Loucy (cell line): ENCODE data around the gene MAPT.

Experiments
- H2AFZ ChIP-seq: fragments of 200-600 bp; sonication (generic); 2 replicates; pipeline ENCODE4 v1.6.0; 2016; ENCODE audit warnings: antibody characterized with exemption, mild to moderate bottlenecking, low read length, moderate library complexity
- H3F3A ChIP-seq: fragments of 200-600 bp; 2 replicates; pipeline ENCODE4 v1.6.0; 2016; ENCODE audit warnings: antibody characterized with exemption, low read depth, mild to moderate bottlenecking
- H3K27me3 ChIP-seq: fragments of 200-600 bp; sonication (generic); 2 replicates; pipeline ENCODE4 v1.6.1; 2014; ENCODE audit warnings: low read length, mild to moderate bottlenecking; ENCODE audit not compliant: insufficient read depth, poor library complexity, severe bottlenecking
- H3K36me3 ChIP-seq: fragments of 200-600 bp; sonication (generic); 2 replicates; pipeline ENCODE4 v1.6.1; 2016; ENCODE audit warnings: low read length; ENCODE audit not compliant: insufficient read depth
- H3K4me1 ChIP-seq: fragments of 200-600 bp; sonication (generic); 2 replicates; pipeline ENCODE4 v1.5.1; 2014; ENCODE audit warnings: low read length, mild to moderate bottlenecking; ENCODE audit not compliant: insufficient read depth, poor library complexity, severe bottlenecking
- H3K4me2 ChIP-seq: fragments of 200-600 bp; sonication (generic); 2 replicates; pipeline ENCODE4 v1.6.0; 2014; ENCODE audit warnings: antibody characterized with exemption, low read length, low read depth, mild to moderate bottlenecking; ENCODE audit not compliant: poor library complexity, severe bottlenecking
- H3K4me3 ChIP-seq: fragments of 200-600 bp; sonication (generic); 2 replicates; pipeline ENCODE4 v1.5.1; 2014; ENCODE audit warnings: low read length, mild to moderate bottlenecking, mixed read lengths; ENCODE audit not compliant: poor library complexity, severe bottlenecking
- H3K79me2 ChIP-seq: fragments of 200-600 bp; sonication (generic); 2 replicates; pipeline ENCODE4 v1.6.1; 2014; ENCODE audit warnings: low read length; ENCODE audit not compliant: insufficient read depth
- H3K9ac ChIP-seq: fragments of 200-600 bp; sonication (generic); 2 replicates; pipeline ENCODE4 v1.6.0; 2014; ENCODE audit warnings: mild to moderate bottlenecking, low read depth, low read length, moderate library complexity; ENCODE audit not compliant: poor library complexity, severe bottlenecking
- H3K9me2 ChIP-seq: fragments of 200-600 bp; sonication (generic); replicated peaks from 2 replicates; pipeline ENCODE4 v1.6.1; 2016; ENCODE audit warnings: low read depth, low read length, mixed read lengths
- H3K9me3 ChIP-seq: fragments of 200-600 bp; sonication (generic); 2 replicates; pipeline ENCODE4 v1.6.1; 2014; ENCODE audit warnings: mild to moderate bottlenecking, antibody characterized with exemption, low read length, low read depth; ENCODE audit not compliant: insufficient read depth
- H4K20me1 ChIP-seq: fragments of 200-600 bp; sonication (generic); 2 replicates; pipeline ENCODE4 v1.6.0; 2014; ENCODE audit warnings: antibody characterized with exemption, low read length, mild to moderate bottlenecking; ENCODE audit not compliant: insufficient read depth, poor library complexity, severe bottlenecking
- EZH2phosphoT487 ChIP-seq: fragments of 200-600 bp; IDR thresholded peaks from 2 replicates; pipeline ENCODE4 v1.6.1; 2018; ENCODE audit warnings: antibody characterized with exemption, mild to moderate bottlenecking, moderate library complexity, borderline replicate concordance
- TF ChIP-seq, protein P1 (sequence below): fragments of 200-600 bp; sonication (generic); conservative IDR thresholded peaks from 2 replicates; pipeline ENCODE4 v1.5.1; 2014; ENCODE audit warnings: mild to moderate bottlenecking, antibody characterized with exemption, low read length

The MAPT gene

DNA sequence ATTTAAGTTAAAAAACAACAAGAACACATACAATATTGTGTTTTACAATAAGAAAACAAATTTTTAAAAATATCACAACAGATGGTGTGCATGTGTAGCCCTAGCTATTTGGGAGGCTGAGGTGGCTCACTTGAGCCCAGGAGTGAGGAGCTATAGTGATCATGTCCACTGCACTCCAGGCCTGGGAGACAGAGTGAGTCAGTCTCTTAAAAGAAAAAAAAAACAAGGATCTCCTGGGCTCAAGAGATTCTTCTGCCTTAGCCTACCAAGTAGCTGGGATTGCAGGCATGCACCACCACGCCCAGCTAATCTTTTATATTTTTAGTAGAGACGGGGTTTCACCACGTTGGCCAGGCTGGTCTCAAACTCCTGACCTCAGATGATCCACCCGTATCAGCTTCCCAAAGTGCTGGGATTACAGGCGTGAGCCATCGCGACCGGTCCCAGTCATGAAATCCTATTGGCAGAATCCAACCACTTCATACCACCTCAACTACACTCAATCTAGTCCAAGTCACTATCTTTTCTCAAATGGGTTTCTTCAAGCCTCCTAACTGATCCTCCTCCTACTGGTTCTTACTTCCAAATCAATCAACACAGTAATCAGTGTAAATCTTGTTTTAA is 159.7 kb downstream of the MAPT start:
- H3K79me2 ChIP-seq, result peaks cover 5% of the 10 kb centered on the region; the same call in 1 of the 2 replicates
- no peaks in the 10 kb centered on the region for H3K27me3 ChIP-seq
- H2AFZ ChIP-seq, result no peak overlapping the region
- TF ChIP-seq, protein P1, sequence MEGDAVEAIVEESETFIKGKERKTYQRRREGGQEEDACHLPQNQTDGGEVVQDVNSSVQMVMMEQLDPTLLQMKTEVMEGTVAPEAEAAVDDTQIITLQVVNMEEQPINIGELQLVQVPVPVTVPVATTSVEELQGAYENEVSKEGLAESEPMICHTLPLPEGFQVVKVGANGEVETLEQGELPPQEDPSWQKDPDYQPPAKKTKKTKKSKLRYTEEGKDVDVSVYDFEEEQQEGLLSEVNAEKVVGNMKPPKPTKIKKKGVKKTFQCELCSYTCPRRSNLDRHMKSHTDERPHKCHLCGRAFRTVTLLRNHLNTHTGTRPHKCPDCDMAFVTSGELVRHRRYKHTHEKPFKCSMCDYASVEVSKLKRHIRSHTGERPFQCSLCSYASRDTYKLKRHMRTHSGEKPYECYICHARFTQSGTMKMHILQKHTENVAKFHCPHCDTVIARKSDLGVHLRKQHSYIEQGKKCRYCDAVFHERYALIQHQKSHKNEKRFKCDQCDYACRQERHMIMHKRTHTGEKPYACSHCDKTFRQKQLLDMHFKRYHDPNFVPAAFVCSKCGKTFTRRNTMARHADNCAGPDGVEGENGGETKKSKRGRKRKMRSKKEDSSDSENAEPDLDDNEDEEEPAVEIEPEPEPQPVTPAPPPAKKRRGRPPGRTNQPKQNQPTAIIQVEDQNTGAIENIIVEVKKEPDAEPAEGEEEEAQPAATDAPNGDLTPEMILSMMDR, result no peak
- no peak for TF ChIP-seq EZH2phosphoT487
- H3F3A ChIP-seq, result no peaks in the 10 kb centered on the region
- H3K4me2 ChIP-seq, result no peak overlapping the region
- no peaks in the 10 kb centered on the region for H3K4me1 ChIP-seq
- no peak overlapping the region for H3K9ac ChIP-seq
- H3K36me3 ChIP-seq, result peaks cover 71% of the 10 kb centered on the region
- H3K9me2 ChIP-seq, result no peaks in the 10 kb centered on the region
- no peak overlapping the region for H3K4me3 ChIP-seq
- H3K9me3 ChIP-seq, result no peaks in the 10 kb centered on the region
- no peaks in the 10 kb centered on the region for H4K20me1 ChIP-seq

DNA sequence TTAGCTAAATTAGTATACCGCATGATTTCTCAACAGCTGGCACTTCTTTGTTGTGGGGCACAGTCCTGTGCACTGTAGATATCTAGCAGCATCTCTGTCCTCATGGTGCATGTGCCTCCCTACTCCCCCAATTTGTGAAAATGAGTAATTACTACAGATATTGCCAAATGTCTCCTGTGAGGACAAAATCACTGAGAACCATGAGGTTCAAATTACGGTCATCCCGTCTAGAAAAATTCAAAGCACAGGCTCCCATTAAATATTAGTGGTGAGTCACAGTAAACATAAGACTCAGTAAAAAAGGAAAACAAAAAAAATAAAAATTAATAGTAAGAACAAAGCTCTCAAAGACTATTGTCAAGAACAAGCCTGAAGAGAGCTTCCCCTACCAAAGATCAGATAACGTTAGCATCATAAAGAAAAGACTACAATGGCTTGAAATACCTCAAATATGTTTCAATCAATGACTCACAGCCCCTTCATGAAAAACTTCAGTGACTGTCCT is 162.5 kb downstream of the MAPT start:
- H3K9me2 ChIP-seq, result no peaks in the 10 kb centered on the region
- no peak overlapping the region for H3K4me2 ChIP-seq
- H3K4me1 ChIP-seq, result no peaks in the 10 kb centered on the region
- H3K4me3 ChIP-seq, result no peak overlapping the region
- no peaks in the 10 kb centered on the region for H3K9me3 ChIP-seq
- no peak for TF ChIP-seq EZH2phosphoT487
- TF ChIP-seq, protein P1, result no peak
- H2AFZ ChIP-seq, result no peak overlapping the region
- H3K27me3 ChIP-seq, result no peaks in the 10 kb centered on the region
- no peaks in the 10 kb centered on the region for H3F3A ChIP-seq
- H3K36me3 ChIP-seq, result peaks cover 62% of the 10 kb centered on the region
- H4K20me1 ChIP-seq, result peaks cover 14% of the 10 kb centered on the region
- H3K9ac ChIP-seq, result no peak overlapping the region
- peaks cover 14% of the 10 kb centered on the region; the same call in 1 of the 2 replicates for H3K79me2 ChIP-seq

DNA sequence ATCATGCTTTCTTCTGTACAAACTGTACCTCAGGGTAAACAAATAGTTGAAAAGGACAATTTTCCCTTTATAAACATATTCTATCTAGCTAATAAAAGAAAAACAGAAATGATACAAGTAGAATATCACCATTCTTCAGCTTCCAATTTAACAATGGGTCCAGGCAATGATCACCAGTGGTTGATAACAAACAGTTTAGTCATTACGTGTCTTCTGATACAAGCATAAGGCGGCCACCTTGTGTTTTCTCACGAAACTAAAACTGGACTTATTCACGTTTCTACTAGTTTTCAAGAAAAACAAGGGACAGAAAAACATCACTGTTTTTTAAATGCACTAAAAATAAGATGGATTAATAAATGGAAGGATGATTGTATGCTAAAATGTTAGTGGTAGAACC is 163.0 kb downstream of the MAPT start:
- Histone ChIP-seq H3K4me3 (no peak overlapping the region), H3K9me3 (no peaks in the 10 kb centered on the region), H4K20me1 (peaks cover 14% of the 10 kb centered on the region), H2AFZ (no peak overlapping the region), H3K79me2 (peaks cover 14% of the 10 kb centered on the region; the same call in 1 of the 2 replicates), H3K9me2 (no peaks in the 10 kb centered on the region), H3K4me2 (no peak overlapping the region), H3F3A (no peaks in the 10 kb centered on the region), H3K27me3 (no peaks in the 10 kb centered on the region), H3K36me3 (peaks cover 57% of the 10 kb centered on the region), H3K9ac (no peak overlapping the region), H3K4me1 (no peaks in the 10 kb centered on the region)
- TF ChIP-seq, protein P1, result no peak
- TF ChIP-seq EZH2phosphoT487, result no peak
